GM12891 (cell line): ENCODE measurements around the gene PNLDC1.
"Not testable (repeated sequence)": the region's sequence is repeated elsewhere in the genome, so short reads cannot be mapped to it uniquely, and the experiment has no call there.

Source experiments
- DNase-seq: peaks from one replicate; pipeline ENCODE4 v3.0.0; 2011; ENCODE audit warnings: low spot score; ENCODE audit not compliant: insufficient read length
- FAIRE-seq: peaks from 2 replicates; lab custom pipeline; 2011; peaks lifted over from hg19 to GRCh38; lab: Jason Lieb, UNC
- PAX5 ChIP-seq: IDR thresholded peaks from 2 replicates; pipeline ENCODE4 v1.6.1; 2011; ENCODE audit warnings: low read length, moderate library complexity, mild to moderate bottlenecking; ENCODE audit not compliant: insufficient read depth, severe bottlenecking
- POLR2A ChIP-seq: IDR thresholded peaks from 2 replicates; pipeline ENCODE4 v1.6.1; 2011; ENCODE audit warnings: low read depth, low read length, control low read depth
- POLR2AphosphoS5 ChIP-seq: IDR thresholded peaks from 2 replicates; pipeline ENCODE4 v1.6.1; 2011; ENCODE audit warnings: low read depth, low read length, control low read depth
- POU2F2 ChIP-seq: IDR thresholded peaks from 2 replicates; pipeline ENCODE4 v1.6.1; 2011; ENCODE audit warnings: low read depth, mild to moderate bottlenecking, control low read depth, low read length, moderate library complexity
- SPI1 ChIP-seq: IDR thresholded peaks from 2 replicates; pipeline ENCODE4 v1.6.1; 2011; ENCODE audit warnings: low read depth, low read length, control low read depth
- TAF1 ChIP-seq: IDR thresholded peaks from 2 replicates; pipeline ENCODE4 v1.6.1; 2011; ENCODE audit warnings: low read depth, low read length, control low read depth

The PNLDC1 gene

DNA sequence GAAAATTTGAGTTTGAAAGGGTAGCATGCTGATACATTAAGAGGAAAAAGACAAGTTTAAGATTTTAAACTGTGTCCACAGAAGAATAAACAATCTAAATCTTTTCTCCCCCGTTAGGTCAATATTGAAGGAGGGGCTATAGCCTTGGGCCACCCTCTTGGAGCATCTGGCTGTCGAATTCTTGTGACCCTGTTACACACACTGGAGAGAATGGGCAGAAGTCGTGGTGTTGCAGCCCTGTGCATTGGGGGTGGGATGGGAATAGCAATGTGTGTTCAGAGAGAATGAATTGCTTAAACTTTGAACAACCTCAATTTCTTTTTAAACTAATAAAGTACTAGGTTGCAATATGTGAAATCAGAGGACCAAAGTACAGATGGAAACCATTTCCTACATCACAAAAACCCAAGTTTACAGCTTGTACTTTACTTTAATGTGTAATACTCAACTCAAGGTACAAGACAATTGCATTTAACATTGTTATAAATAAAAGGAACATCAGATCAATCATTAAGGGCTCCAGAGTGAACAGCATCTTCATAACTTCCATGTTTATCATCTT, 21.5 kb upstream of the PNLDC1 start:
- TF ChIP-seq TAF1 = no peak
- no peak for FAIRE-seq

DNA sequence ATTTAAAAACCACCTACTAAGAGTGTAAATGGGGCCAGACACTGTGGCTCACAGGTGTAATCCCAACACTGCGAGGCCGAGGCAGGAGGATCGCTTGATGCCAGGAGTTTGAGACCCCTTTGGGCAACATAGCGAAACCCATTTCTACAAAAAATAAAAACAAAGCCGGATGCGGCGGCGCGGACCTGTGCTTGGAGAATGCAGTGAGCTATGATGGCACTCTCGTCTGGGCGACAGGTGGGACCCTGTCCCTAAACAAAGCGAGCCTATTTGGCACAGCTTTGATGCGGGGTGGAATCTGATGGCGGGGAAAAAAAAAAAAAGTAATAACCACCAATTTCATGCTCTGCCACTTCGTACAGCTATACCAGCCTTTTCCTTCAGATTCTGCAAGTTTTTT, 11.8 kb upstream of the PNLDC1 start:
- DNase-seq = no peak
- FAIRE-seq = no peak
- no peak for TF ChIP-seq POLR2AphosphoS5
- no peak for TF ChIP-seq POLR2A
- no peak for TF ChIP-seq TAF1
- TF ChIP-seq SPI1 = no peak
- no peak for TF ChIP-seq PAX5
- no peak for TF ChIP-seq POU2F2

More for the DNA sequence above, 21.5 kb upstream of the PNLDC1 start:
- DNase-seq = no peak

DNA sequence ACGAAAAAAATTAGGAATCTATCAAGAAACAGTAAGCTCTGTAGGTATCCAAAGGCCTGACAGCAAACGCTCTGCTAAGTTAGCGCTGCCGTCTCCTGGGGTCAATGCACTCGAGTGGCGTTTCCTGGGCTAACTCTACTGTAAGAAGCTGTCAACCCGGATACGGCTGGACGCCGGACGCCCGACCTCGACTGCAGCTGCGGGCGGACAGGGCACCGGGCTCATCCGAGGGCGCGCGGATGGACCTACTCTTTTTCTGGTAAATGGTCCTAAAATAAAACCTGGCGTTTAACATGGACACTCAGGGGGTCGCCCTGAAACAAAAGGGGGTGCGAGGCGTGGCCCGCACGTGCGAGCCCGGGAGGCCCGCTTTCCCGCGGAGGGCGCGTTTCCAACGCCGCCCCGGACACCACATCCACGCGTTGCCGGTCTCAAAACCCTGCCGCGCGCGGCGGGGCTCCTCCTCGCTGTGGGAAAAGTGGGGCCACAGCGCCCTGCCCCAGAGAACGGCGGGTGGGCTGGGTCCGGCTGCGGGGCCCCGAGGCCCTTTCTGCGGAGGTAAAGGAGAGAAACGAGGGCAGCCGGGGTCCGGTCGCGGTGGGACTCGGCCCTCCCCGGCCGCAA, 11.2 kb upstream of the PNLDC1 start:
- no peak for FAIRE-seq

DNA sequence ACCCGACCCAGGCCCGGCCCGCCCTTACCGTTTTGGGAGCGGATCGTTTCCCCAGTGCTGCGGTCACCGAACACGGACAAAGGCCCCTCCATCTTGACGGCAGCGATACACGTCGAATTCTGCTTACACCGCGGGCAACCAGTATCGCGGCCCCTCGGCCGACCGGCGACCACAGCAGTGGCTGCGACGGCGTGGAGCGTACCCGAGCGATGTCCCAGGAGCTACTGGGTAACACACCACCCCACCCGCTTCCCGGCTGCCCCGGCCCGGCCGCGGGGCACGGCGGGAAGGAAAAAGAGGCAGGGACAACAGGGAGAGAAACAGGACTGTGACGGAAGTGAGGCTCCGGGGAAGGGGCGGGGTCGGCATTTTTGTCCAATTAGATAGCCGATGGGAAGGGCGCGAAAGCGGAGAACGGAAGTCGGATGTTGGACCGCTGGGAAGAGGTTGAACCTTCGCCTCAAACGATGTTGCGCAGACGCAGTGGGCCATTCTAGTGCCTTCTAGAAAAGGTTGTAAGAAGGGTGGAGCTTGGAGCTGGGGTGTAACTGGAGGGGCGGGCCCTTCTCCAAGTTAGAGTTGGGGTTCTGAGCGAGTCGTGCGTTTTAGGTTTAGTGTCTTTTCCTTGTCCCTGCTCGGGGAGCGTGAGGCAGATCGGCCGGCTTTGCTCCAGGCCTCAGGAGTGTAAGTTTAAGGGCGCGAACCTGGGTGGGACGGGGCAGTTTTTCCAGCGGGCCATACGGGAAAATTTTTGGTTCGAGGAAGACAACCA, 10.5 kb upstream of the PNLDC1 start, which contains the start of gene TCP1:
TCP1 (minus strand) TSS at position 226 of the 772 bp plus-strand sequence; CDS start at position 92, 134 bp downstream.
- DNase-seq (peak; percentile 81), FAIRE-seq (no peak)
- TF ChIP-seq POLR2AphosphoS5 (peak; percentile 94), TAF1 (peak; percentile 93), PAX5 (no peak), POU2F2 (peak; percentile 64; the same call in 1 of the 2 replicates), POLR2A (peak; percentile 95), SPI1 (peak; percentile 68)

More for the DNA sequence above, 11.2 kb upstream of the PNLDC1 start:
- DNase-seq = no peak
- no peak for TF ChIP-seq POLR2A
- 0 out of 2 replicates have a peak, but pooled peaks have one; percentile 26 for TF ChIP-seq POLR2AphosphoS5

DNA sequence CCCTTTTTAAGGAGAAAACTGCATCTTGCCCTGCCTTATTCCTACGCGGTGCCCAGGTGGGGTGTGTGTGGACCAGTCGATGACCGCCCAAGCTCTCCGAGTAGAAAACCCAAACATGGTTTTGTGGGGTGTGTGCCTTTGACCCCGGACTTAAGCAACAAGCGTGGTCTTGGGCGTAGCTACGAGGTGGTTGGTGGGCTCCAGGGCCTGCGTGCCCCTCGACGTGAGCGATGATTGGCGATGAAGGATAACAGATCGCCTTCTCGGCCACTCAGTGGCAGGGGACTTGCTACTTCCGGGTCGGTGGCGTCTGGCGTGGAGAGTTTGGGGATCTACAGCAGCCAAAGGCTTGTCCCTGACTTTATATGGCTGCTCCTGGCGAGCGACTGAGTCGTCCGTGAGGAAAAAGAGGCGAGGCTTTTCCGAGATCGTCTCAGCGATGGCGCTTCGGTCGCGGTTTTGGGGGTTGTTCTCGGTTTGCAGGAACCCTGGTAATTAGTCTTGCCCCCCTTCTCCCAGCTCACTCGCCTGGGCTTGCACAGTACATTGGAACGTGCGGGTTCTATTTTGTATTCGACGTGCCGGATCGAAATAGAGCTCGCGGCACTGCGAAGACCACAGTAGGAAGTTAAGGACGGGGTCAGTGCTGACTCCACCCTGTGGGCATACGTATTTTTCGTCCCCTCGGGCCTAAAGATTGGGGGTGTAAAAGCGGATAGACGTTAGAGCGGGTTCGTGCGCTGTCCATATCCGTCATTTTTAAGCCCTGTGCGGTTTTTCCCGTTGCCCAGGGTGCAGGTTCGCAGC, 9.7 kb upstream of the PNLDC1 start, which contains the start of gene MRPL18:
MRPL18 (plus strand) TSS at position 319 of the 807 bp plus-strand sequence; CDS start at position 440, 121 bp downstream.
- peak; percentile 54; the same call in 1 of the 2 replicates for TF ChIP-seq TAF1
- no peak for TF ChIP-seq PAX5
- peak; percentile 67; the same call in 1 of the 2 replicates for TF ChIP-seq POLR2A
- peak; percentile 77 for TF ChIP-seq POLR2AphosphoS5
- TF ChIP-seq SPI1 = no peak
- FAIRE-seq (peak; percentile 97), DNase-seq (peak; percentile 74)

DNA sequence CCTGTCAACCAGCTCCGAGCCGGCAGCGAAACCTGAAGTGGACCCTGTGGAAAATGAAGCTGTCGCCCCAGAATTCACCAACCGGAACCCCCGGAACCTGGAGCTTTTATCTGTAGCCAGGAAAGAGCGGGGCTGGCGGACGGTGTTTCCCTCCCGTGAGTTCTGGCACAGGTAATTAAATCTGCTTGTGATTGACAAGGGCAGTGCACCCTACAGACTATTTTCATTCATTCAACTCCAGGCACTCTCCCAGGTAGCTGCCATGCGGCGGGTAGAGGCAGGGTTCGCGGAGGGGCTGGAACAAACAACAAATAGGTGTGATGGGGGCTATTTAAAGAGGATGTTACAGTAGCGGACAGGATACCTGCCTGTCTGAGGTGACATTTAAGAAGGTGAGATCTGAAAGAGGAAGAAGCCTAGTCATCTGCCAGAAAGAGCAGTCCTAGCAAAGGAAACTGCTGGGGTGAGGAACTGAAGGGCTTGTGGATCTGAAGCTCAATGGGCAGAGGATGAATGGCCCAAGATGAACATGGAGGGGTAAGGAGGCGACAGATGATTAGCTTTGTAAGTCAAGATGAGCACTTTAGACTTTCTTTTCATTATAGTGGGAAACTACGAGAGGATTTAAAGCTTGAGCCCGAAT, 9.0 kb upstream of the PNLDC1 start:
- DNase-seq = no peak
- TF ChIP-seq SPI1 = peak; percentile 26; the same call in 1 of the 2 replicates
- TF ChIP-seq TAF1 = no peak
- no peak for TF ChIP-seq POU2F2
- peak; percentile 40 for TF ChIP-seq PAX5
- TF ChIP-seq POLR2A = no peak
- no peak for TF ChIP-seq POLR2AphosphoS5
- FAIRE-seq = peak; percentile 38

DNA sequence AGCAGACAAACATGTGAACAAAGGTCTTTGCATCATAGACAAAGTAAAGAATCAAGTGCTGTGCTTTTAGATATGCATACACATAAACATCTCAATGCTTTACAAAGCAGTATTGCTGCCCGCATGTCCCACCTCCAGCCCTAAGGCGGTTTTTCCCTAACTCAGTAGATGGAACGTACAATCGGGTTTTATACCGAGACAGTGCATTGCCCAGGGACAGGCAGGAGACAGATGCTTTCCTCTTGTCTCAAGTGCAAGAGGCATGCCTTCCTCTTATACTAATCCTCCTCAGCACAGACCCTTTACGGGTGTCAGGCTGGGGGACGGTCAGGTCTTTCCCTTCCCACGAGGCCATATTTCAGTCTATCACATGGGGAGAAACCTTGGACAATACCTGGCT, 5.1 kb upstream of the PNLDC1 start:
- not testable (repeated sequence) for FAIRE-seq, DNase-seq

DNA sequence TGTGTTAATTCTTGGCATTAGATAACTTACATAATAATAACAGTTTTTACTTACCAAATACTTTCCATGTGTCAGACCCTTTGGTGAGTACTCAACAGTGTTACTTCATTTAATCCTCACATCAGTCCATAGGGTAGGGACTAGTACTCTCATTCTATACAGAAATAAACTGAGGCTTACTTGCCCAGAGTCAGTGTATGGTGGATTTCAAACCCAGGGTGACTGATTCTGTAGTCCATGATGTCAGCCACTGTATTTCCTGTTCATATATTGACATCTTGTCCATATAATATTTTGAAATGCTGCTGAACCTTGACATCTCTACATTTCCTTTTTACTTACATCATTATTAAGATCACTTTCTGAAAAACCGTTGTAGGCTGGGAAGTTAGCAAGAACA, 2.5 kb upstream of the PNLDC1 start:
- FAIRE-seq (no peak), DNase-seq (no peak)
- no peak for TF ChIP-seq POLR2AphosphoS5
- no peak for TF ChIP-seq TAF1
- TF ChIP-seq POLR2A = no peak
- TF ChIP-seq PAX5 = no peak
- TF ChIP-seq SPI1 = no peak
- TF ChIP-seq POU2F2 = no peak

DNA sequence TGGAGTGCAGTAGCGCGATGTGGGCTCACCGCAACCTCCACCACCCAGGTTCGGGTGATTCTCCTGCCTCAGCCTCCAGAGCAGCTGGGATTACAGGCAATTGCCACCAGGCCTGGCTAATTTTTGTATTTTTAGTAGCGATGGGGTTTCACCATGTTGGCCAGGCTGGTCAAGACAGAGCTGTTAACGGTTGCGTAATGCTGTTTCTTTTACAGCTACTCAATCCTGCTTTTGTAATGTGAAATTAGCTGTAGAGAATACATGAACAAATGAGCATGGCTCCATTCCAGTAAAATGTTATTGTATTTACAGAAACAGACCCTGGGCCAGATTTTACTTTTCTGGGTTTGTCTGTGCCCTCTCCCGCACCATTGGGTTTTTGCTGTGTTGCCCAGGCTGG, 1.9 kb downstream of the PNLDC1 start:
- FAIRE-seq = no peak
- TF ChIP-seq POU2F2 (no peak), POLR2A (no peak), POLR2AphosphoS5 (no peak), PAX5 (no peak), TAF1 (no peak), SPI1 (no peak)
- no peak for DNase-seq

DNA sequence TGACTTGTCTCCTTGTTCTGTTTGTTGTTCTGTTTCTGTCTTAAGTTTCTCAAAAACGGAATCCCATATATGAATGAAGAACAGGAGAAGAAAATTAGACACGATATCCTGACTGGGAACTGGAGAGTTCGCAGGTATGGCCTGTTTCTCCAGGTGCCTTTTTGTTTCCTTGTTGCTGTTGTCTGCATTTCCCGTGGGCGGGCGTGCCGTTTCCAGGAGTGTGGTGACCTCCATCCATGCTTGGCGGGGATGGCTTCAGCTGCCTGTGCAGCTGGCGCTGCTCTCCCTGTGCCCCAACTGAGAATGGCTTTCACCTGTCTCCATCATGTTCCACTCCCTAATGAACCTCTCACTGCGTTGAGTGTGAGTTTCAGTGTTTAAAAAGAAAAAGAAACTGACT, 4.4 kb downstream of the PNLDC1 start:
- FAIRE-seq (no peak), DNase-seq (no peak)
- TF ChIP-seq PAX5 (no peak), POU2F2 (no peak), POLR2A (no peak), TAF1 (no peak), POLR2AphosphoS5 (no peak), SPI1 (no peak)
